ENCODE measurements around the gene ANKZF1. TPM values are rescaled to one million over a fixed set of nuclear protein-coding genes. Genes with fewer than 3 reads are reported as not detected.

ANKZF1 gene
- total RNA-seq, 1 donor from 2014 or later = 38.0 TPM

GRCh38 chr2:219206328-219207133 is 23.1 kb upstream of the ANKZF1 start, which contains the start of gene ZFAND2B:
Gene ZFAND2B, plus strand, starts transcription at chr2:219206782. Its CDS starts 206 bp downstream, at chr2:219206988.
- Mint-ChIP-seq H3K27me3 (ENCODE audit: low read depth) (no peaks in the 10 kb centered on the region), H3K4me1 (ENCODE audit: low read depth) (peaks cover 26% of the 10 kb centered on the region), H3K4me3 (ENCODE audit: unreplicated experiment) (peak within 1 kb of the TSS; percentile 81), H3K27ac (ENCODE audit: unreplicated experiment) (peak within 1 kb of the TSS; percentile 94), H3K9me3 (ENCODE audit: low read depth) (peaks cover 2% of the 10 kb centered on the region), H3K36me3 (ENCODE audit: low read depth) (peaks cover 7% of the 10 kb centered on the region)
- DNase-seq (ENCODE audit: low spot score) = peak; percentile 97
- peak; percentile 40 for TF ChIP-seq CTCF (IDR thresholded peaks at IDR 0.05)

GRCh38 chr2:219207134-219207883 is 22.3 kb upstream of the ANKZF1 start:
- Mint-ChIP-seq H3K4me1 (ENCODE audit: low read depth) (peaks cover 26% of the 10 kb centered on the region), H3K9me3 (ENCODE audit: low read depth) (peaks cover 2% of the 10 kb centered on the region), H3K4me3 (ENCODE audit: unreplicated experiment) (peak overlapping the region; percentile 81), H3K27ac (ENCODE audit: unreplicated experiment) (peak overlapping the region; percentile 94), H3K27me3 (ENCODE audit: low read depth) (no peaks in the 10 kb centered on the region), H3K36me3 (ENCODE audit: low read depth) (peaks cover 7% of the 10 kb centered on the region)
- no peak for DNase-seq (ENCODE audit: low spot score)
- TF ChIP-seq CTCF (IDR thresholded peaks at IDR 0.05) = no peak

GRCh38 chr2:219207884-219208740 is 21.5 kb upstream of the ANKZF1 start:
- H3K4me1 Mint-ChIP-seq (ENCODE audit: low read depth) = peaks cover 26% of the 10 kb centered on the region
- peak overlapping the region; percentile 94 for H3K27ac Mint-ChIP-seq (ENCODE audit: unreplicated experiment)
- TF ChIP-seq CTCF (IDR thresholded peaks at IDR 0.05) = no peak
- peak overlapping the region; percentile 81 for H3K4me3 Mint-ChIP-seq (ENCODE audit: unreplicated experiment)
- H3K36me3 Mint-ChIP-seq (ENCODE audit: low read depth) = peaks cover 7% of the 10 kb centered on the region
- no peaks in the 10 kb centered on the region for H3K27me3 Mint-ChIP-seq (ENCODE audit: low read depth)
- peaks cover 2% of the 10 kb centered on the region for H3K9me3 Mint-ChIP-seq (ENCODE audit: low read depth)
- no peak for DNase-seq (ENCODE audit: low spot score)

- TF ChIP-seq CTCF (IDR thresholded peaks at IDR 0.05) = no peak
- H3K4me1 Mint-ChIP-seq (ENCODE audit: low read depth) = peaks cover 26% of the 10 kb centered on the region
- H3K27ac Mint-ChIP-seq (ENCODE audit: unreplicated experiment) = peak overlapping the region; percentile 22
- peaks cover 14% of the 10 kb centered on the region for H3K36me3 Mint-ChIP-seq (ENCODE audit: low read depth)
- H3K9me3 Mint-ChIP-seq (ENCODE audit: low read depth) = peaks cover under 1% of the 10 kb centered on the region
- no peaks in the 10 kb centered on the region for H3K27me3 Mint-ChIP-seq (ENCODE audit: low read depth)
- H3K4me3 Mint-ChIP-seq (ENCODE audit: unreplicated experiment) = no peak overlapping the region
- no peak for DNase-seq (ENCODE audit: low spot score)
These were observed 20.1 kb upstream of the ANKZF1 start for GRCh38 chr2:219209236-219210195.

All from chondrocyte (in vitro differentiated cells).